Measurements from ENCODE around the gene PRICKLE3. TPM values are rescaled to one million over a fixed set of nuclear protein-coding genes. Genes with fewer than 3 reads are reported as not detected.
A peak's percentile ranks its signal among the peaks of the same experiment; 100 is the strongest.
"Not testable (repeated sequence)": the region's sequence is repeated elsewhere in the genome, so short reads cannot be mapped to it uniquely, and the experiment has no call there.

The PRICKLE3 gene
- total and polyA plus RNA-seq, 12 donors: 2.8 to 46.8 (median 12.0) TPM

- WGBS, 4 donors: 79 to 93% (median 89%) methylated on average over 1 of the region's 1 CpG
- DNase-seq: no peak
These were observed 48.7 kb downstream of the PRICKLE3 start for GRCh38 chrX:49137492-49137891.

DNA sequence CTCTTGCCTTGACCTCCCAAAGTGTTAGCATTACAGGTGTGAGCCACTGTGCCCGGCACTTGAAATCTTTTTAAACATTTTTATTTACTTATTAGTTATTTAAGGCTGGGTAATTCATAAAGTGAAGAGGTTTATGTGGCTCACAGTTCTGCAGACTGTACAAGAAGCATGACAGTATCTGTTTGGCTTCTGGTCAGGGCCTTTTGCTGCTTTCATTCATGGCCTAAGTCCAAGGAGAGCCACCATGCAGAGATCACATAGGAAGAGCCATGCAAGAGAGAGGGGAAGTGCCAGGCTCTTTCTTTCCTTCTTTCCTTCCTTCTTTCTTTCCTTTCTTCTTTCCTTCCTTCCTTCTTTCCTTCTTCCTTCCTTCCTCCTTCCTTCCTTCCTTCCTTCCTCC is 52.4 kb downstream of the PRICKLE3 start:
- WGBS, 4 donors: 81 to 90% (median 85%) methylated on average over 1 of the region's 1 CpG
- Histone ChIP-seq H3K27ac (no peak overlapping the region), H3K4me1 (replicated peaks in 1 of 2) (no peaks in the 10 kb centered on the region), H3K9me3 (replicated peaks in 1 of 3) (no peaks in the 10 kb centered on the region), H3K4me3 (no peak overlapping the region), H3K36me3 (replicated peaks in 1 of 2) (no peaks in the 10 kb centered on the region), H3K27me3 (no peaks in the 10 kb centered on the region)
- TF ChIP-seq CTCF (IDR thresholded peaks at IDR 0.05): no peak
- TF ChIP-seq POLR2A (IDR thresholded peaks at IDR 0.05): no peak
- peak in 1 of 7 donors; percentile 12 for DNase-seq
- intact Hi-C loops (cut with DNase I): no loop called here

More at GRCh38 chrX:49137492-49137891, 48.7 kb downstream of the PRICKLE3 start:
- Histone ChIP-seq H3K4me1 (replicated peaks in 1 of 2) (no peaks in the 10 kb centered on the region), H3K27ac (no peak overlapping the region), H3K9me3 (replicated peaks in 1 of 3) (no peaks in the 10 kb centered on the region), H3K36me3 (replicated peaks in 1 of 2) (no peaks in the 10 kb centered on the region), H3K27me3 (no peaks in the 10 kb centered on the region), H3K4me3 (no peak overlapping the region)
- no peak for TF ChIP-seq POLR2A (IDR thresholded peaks at IDR 0.05)
- TF ChIP-seq CTCF (IDR thresholded peaks at IDR 0.05): no peak
- intact Hi-C loops (cut with DNase I): no loop called here

- H3K4me1 ChIP-seq (replicated peaks in 1 of 2); H3K27me3 ChIP-seq; H3K27ac ChIP-seq; H3K4me3 ChIP-seq; DNase-seq; H3K9me3 ChIP-seq (replicated peaks in 1 of 3); H3K36me3 ChIP-seq (replicated peaks in 1 of 2); intact Hi-C loops (cut with DNase I): not testable (repeated sequence)
- WGBS, 4 donors: 86 to 95% (median 90%) methylated on average over 7 of the region's 7 CpGs
These were observed 53.9 kb downstream of the PRICKLE3 start for GRCh38 chrX:49132275-49132674.

- Histone ChIP-seq H3K36me3 (replicated peaks in 1 of 2) (no peaks in the 10 kb centered on the region), H3K27me3 (no peaks in the 10 kb centered on the region), H3K27ac (no peak overlapping the region), H3K4me1 (replicated peaks in 1 of 2) (no peaks in the 10 kb centered on the region), H3K4me3 (no peak overlapping the region), H3K9me3 (replicated peaks in 1 of 3) (no peaks in the 10 kb centered on the region)
- 52 to 94% (median 77%) methylated on average over 3 to 4 of the region's 4 CpGs for WGBS, 4 donors
- no peak for TF ChIP-seq CTCF (IDR thresholded peaks at IDR 0.05)
- no peak for TF ChIP-seq POLR2A (IDR thresholded peaks at IDR 0.05)
- no peak for DNase-seq
- intact Hi-C loops (cut with DNase I): no loop called here
These were observed 56.7 kb downstream of the PRICKLE3 start for GRCh38 chrX:49129427-49129826.

- H3K27ac ChIP-seq; H3K36me3 ChIP-seq (replicated peaks in 1 of 2); H3K27me3 ChIP-seq; H3K4me1 ChIP-seq (replicated peaks in 1 of 2); H3K4me3 ChIP-seq; intact Hi-C loops (cut with DNase I); DNase-seq; H3K9me3 ChIP-seq (replicated peaks in 1 of 3): not testable (repeated sequence)
- WGBS, 4 donors: 81 to 98% (median 88%) methylated on average over 5 to 12 of the region's 13 CpGs
These were observed 58.4 kb downstream of the PRICKLE3 start for GRCh38 chrX:49127742-49128258.

Small RNAs within 50 kb of the gene (small RNA-seq; reads per million reads assigned to genes)
- 0 to 0.12 reads per million in 2 donors for gene RN7SL262P

Other genes with a start within 250 kb of the PRICKLE3 start
- 10 to 100 TPM; 39.4 to 67.8 (median 54.3) TPM for gene OTUD5, start 228.8 kb downstream of the PRICKLE3 start, total RNA-seq
- 10 to 100 TPM; 47.7 to 79.5 (median 52.2) TPM for gene OTUD5, start 228.8 kb downstream of the PRICKLE3 start, polyA plus RNA-seq
- 1 to 10 TPM in 5 of 9 donors, under 1 TPM in 4; 0.22 to 2.1 (median 1.0) TPM for gene KCND1, start 214.5 kb downstream of the PRICKLE3 start, total RNA-seq
- gene KCND1, start 214.5 kb downstream of the PRICKLE3 start, polyA plus RNA-seq: 1 to 10 TPM in 1 of 3 donors, under 1 TPM in 2; 0.77 to 2.4 (median 0.82) TPM
- gene GRIPAP1, start 184.1 kb downstream of the PRICKLE3 start, total RNA-seq: 10 to 100 TPM; 27.4 to 60.3 (median 37.9) TPM
- gene GRIPAP1, start 184.1 kb downstream of the PRICKLE3 start, polyA plus RNA-seq: 10 to 100 TPM; 39.8 to 86.6 (median 44.1) TPM
- 100 to 1,000 TPM in 4 of 9 donors, 10 to 100 TPM in 5; 32.7 to 168 (median 94.7) TPM for gene TFE3, start 143.0 kb downstream of the PRICKLE3 start, total RNA-seq
- 10 to 100 TPM; 45.6 to 76.1 (median 65.9) TPM for gene TFE3, start 143.0 kb downstream of the PRICKLE3 start, polyA plus RNA-seq
- 10 to 100 TPM in 1 of 9 donors, 1 to 10 TPM in 8; 1.2 to 30.6 (median 2.8) TPM for gene CCDC120, start 127.4 kb downstream of the PRICKLE3 start, total RNA-seq
- 1 to 10 TPM; 1.1 to 8.2 (median 2.7) TPM for gene CCDC120, start 127.4 kb downstream of the PRICKLE3 start, polyA plus RNA-seq
- gene PRAF2, start 112.4 kb downstream of the PRICKLE3 start, total RNA-seq: 10 to 100 TPM in 8 of 9 donors, 1 to 10 TPM in 1; 9.7 to 44.5 (median 34.4) TPM
- 100 to 1,000 TPM in 1 of 3 donors, 10 to 100 TPM in 2; 66.0 to 100 (median 85.5) TPM for gene PRAF2, start 112.4 kb downstream of the PRICKLE3 start, polyA plus RNA-seq
- 100 to 1,000 TPM in 6 of 9 donors, 10 to 100 TPM in 3; 64.1 to 139 (median 108) TPM for gene WDR45, start 106.5 kb downstream of the PRICKLE3 start, total RNA-seq
- gene WDR45, start 106.5 kb downstream of the PRICKLE3 start, polyA plus RNA-seq: 100 to 1,000 TPM in 2 of 3 donors, 10 to 100 TPM in 1; 59.4 to 184 (median 170) TPM
- gene GPKOW, start 62.6 kb downstream of the PRICKLE3 start, total RNA-seq: 10 to 100 TPM; 21.5 to 58.4 (median 27.3) TPM
- 10 to 100 TPM; 10.1 to 21.8 (median 11.3) TPM for gene GPKOW, start 62.6 kb downstream of the PRICKLE3 start, polyA plus RNA-seq
- gene MAGIX, start 23.6 kb downstream of the PRICKLE3 start, total RNA-seq: 10 to 100 TPM in 1 of 9 donors, 1 to 10 TPM in 8; 2.2 to 16.2 (median 3.1) TPM
- 1 to 10 TPM in 2 of 3 donors, under 1 TPM in 1; 0.59 to 8.4 (median 7.6) TPM for gene MAGIX, start 23.6 kb downstream of the PRICKLE3 start, polyA plus RNA-seq
- gene PLP2, start 14.5 kb downstream of the PRICKLE3 start, total RNA-seq: 100 to 1,000 TPM in 6 of 9 donors, 10 to 100 TPM in 3; 52.1 to 304 (median 161) TPM
- gene PLP2, start 14.5 kb downstream of the PRICKLE3 start, polyA plus RNA-seq: 100 to 1,000 TPM in 2 of 3 donors, 10 to 100 TPM in 1; 78.2 to 724 (median 324) TPM
- 100 to 1,000 TPM in 1 of 9 donors, 10 to 100 TPM in 7, 1 to 10 TPM in 1; 6.8 to 147 (median 18.5) TPM for gene SYP, start 13.8 kb upstream of the PRICKLE3 start, total RNA-seq
- gene SYP, start 13.8 kb upstream of the PRICKLE3 start, polyA plus RNA-seq: 10 to 100 TPM; 18.6 to 73.1 (median 61.4) TPM
- gene CACNA1F, start 47.0 kb upstream of the PRICKLE3 start, total RNA-seq: under 1 TPM in 3 of 9 donors, not detected in 6; 0.14 to 0.18 (median 0.17) TPM
- under 1 TPM in 2 of 3 donors, not detected in 1; 0.13 to 0.24 TPM for gene CACNA1F, start 47.0 kb upstream of the PRICKLE3 start, polyA plus RNA-seq
- gene CCDC22, start 49.1 kb upstream of the PRICKLE3 start, total RNA-seq: 10 to 100 TPM in 8 of 9 donors, 1 to 10 TPM in 1; 8.8 to 24.7 (median 19.4) TPM
- 10 to 100 TPM in 2 of 3 donors, 1 to 10 TPM in 1; 6.0 to 13.6 (median 11.8) TPM for gene CCDC22, start 49.1 kb upstream of the PRICKLE3 start, polyA plus RNA-seq
- gene FOXP3, start 78.3 kb upstream of the PRICKLE3 start, total RNA-seq: under 1 TPM in 5 of 9 donors, not detected in 4; 0.14 to 0.38 (median 0.29) TPM
- under 1 TPM; 0.20 to 0.53 (median 0.24) TPM for gene FOXP3, start 78.3 kb upstream of the PRICKLE3 start, polyA plus RNA-seq
- gene PPP1R3F, start 83.4 kb upstream of the PRICKLE3 start, total RNA-seq: 10 to 100 TPM in 1 of 9 donors, 1 to 10 TPM in 8; 3.5 to 11.6 (median 6.8) TPM
- gene PPP1R3F, start 83.4 kb upstream of the PRICKLE3 start, polyA plus RNA-seq: 1 to 10 TPM; 2.6 to 6.2 (median 4.3) TPM
- gene GAGE10, start 117.3 kb upstream of the PRICKLE3 start, total RNA-seq: under 1 TPM in 1 of 9 donors, not detected in 8; 0.33 TPM
- gene GAGE10, start 117.3 kb upstream of the PRICKLE3 start, polyA plus RNA-seq: not detected
- gene GAGE12J, start 135.7 kb upstream of the PRICKLE3 start, total RNA-seq: not detected
- not detected for gene GAGE12J, start 135.7 kb upstream of the PRICKLE3 start, polyA plus RNA-seq
- not detected for gene GAGE13, start 145.2 kb upstream of the PRICKLE3 start, total RNA-seq
- not detected for gene GAGE13, start 145.2 kb upstream of the PRICKLE3 start, polyA plus RNA-seq

Measured in adrenal gland (tissue), 12 donors.